Measurements from ENCODE around the gene ARHGEF28. TPM values are rescaled to one million over a fixed set of nuclear protein-coding genes. Genes with fewer than 3 reads are reported as not detected.

ARHGEF28 gene
- polyA plus RNA-seq, 1 donor from 2014 or later, result not detected

DNA sequence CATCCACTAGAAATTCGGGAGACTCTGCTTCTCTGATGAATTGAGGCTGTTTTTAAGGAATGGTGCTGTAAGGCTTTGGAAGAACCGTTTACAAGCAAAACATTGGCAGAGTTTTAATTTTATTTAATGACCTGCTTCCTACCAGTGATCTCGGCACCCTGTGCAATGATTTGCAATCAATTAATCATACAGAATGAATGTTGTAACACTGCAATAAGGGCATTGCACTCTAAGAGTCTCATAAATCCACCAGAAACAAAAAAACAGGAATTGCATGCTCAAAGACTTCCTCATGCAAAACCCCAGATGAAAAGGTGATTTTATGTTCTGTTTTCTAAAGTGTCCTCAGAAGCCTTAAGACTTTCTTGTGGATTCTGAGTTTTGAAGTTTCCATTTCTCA is 295.7 kb downstream of the ARHGEF28 start:
- no peaks in the 10 kb centered on the region for H3K9me3 ChIP-seq (ENCODE audit: low read length)
- TF ChIP-seq, protein P1, sequence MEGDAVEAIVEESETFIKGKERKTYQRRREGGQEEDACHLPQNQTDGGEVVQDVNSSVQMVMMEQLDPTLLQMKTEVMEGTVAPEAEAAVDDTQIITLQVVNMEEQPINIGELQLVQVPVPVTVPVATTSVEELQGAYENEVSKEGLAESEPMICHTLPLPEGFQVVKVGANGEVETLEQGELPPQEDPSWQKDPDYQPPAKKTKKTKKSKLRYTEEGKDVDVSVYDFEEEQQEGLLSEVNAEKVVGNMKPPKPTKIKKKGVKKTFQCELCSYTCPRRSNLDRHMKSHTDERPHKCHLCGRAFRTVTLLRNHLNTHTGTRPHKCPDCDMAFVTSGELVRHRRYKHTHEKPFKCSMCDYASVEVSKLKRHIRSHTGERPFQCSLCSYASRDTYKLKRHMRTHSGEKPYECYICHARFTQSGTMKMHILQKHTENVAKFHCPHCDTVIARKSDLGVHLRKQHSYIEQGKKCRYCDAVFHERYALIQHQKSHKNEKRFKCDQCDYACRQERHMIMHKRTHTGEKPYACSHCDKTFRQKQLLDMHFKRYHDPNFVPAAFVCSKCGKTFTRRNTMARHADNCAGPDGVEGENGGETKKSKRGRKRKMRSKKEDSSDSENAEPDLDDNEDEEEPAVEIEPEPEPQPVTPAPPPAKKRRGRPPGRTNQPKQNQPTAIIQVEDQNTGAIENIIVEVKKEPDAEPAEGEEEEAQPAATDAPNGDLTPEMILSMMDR (IDR thresholded peaks at IDR 0.05; ENCODE audit: poor library complexity, severe bottlenecking), result no peak
- no peaks in the 10 kb centered on the region for H3K36me3 ChIP-seq (ENCODE audit: insufficient read depth, low read length)
- no peaks in the 10 kb centered on the region for H3K27me3 ChIP-seq (ENCODE audit: insufficient read depth, low read depth, low read length)
- H4K20me1 ChIP-seq (ENCODE audit: insufficient read depth), result no peaks in the 10 kb centered on the region
- H3K27ac ChIP-seq (ENCODE audit: low read length), result no peak overlapping the region
- no peak overlapping the region for H3K9ac ChIP-seq (ENCODE audit: low read length)
- H3K79me2 ChIP-seq (replicated peaks; ENCODE audit: insufficient read depth, low read length), result no peaks in the 10 kb centered on the region
- no peak overlapping the region for H3K4me2 ChIP-seq (ENCODE audit: low read length)
- H3K4me3 ChIP-seq (ENCODE audit: low read length), result no peak overlapping the region
- no peak overlapping the region for H2AFZ ChIP-seq (ENCODE audit: low read depth, low read length)
- no peaks in the 10 kb centered on the region for H3K9me2 ChIP-seq (ENCODE audit: insufficient read depth, low read length)
- H3F3A ChIP-seq (ENCODE audit: insufficient read depth, low read length, poor library complexity, severe bottlenecking), result no peaks in the 10 kb centered on the region

- no peaks in the 10 kb centered on the region for H3K9me3 ChIP-seq (ENCODE audit: low read length)
- TF ChIP-seq EZH2 (IDR thresholded peaks at IDR 0.05; ENCODE audit: borderline replicate concordance, insufficient read depth, low read length, poor library complexity, severe bottlenecking), result no peak
- TF ChIP-seq, protein P1 (IDR thresholded peaks at IDR 0.05; ENCODE audit: poor library complexity, severe bottlenecking), result no peak
- H3K4me2 ChIP-seq (ENCODE audit: low read length), result no peak overlapping the region
- no peak overlapping the region for H3K4me3 ChIP-seq (ENCODE audit: low read length)
- no peaks in the 10 kb centered on the region for H3K9me2 ChIP-seq (ENCODE audit: insufficient read depth, low read length)
- no peaks in the 10 kb centered on the region for H3K36me3 ChIP-seq (ENCODE audit: insufficient read depth, low read length)
- H3K27ac ChIP-seq (ENCODE audit: low read length), result no peak overlapping the region
- no peaks in the 10 kb centered on the region for H3F3A ChIP-seq (ENCODE audit: insufficient read depth, low read length, poor library complexity, severe bottlenecking)
- no peak overlapping the region for H3K9ac ChIP-seq (ENCODE audit: low read length)
- H4K20me1 ChIP-seq (ENCODE audit: insufficient read depth), result no peaks in the 10 kb centered on the region
- no peaks in the 10 kb centered on the region for H3K27me3 ChIP-seq (ENCODE audit: insufficient read depth, low read depth, low read length)
- H2AFZ ChIP-seq (ENCODE audit: low read depth, low read length), result no peak overlapping the region
- H3K79me2 ChIP-seq (replicated peaks; ENCODE audit: insufficient read depth, low read length), result no peaks in the 10 kb centered on the region
Observed at GRCh38 chr5:73922224-73922623, 296.2 kb downstream of the ARHGEF28 start.

GRCh38 chr5:73922875-73923557 is 297.0 kb downstream of the ARHGEF28 start:
- TF ChIP-seq EP300 (conservative IDR thresholded peaks at IDR 0.05; ENCODE audit: poor library complexity, severe bottlenecking), result no peak
- TF ChIP-seq RAD21 (conservative IDR thresholded peaks at IDR 0.05), result no peak
- no peak for TF ChIP-seq SMC3 (conservative IDR thresholded peaks at IDR 0.05; ENCODE audit: poor library complexity)
- no peak for TF ChIP-seq POLR2AphosphoS5 (IDR thresholded peaks at IDR 0.05)
- TF ChIP-seq, protein P1 (IDR thresholded peaks at IDR 0.05; ENCODE audit: poor library complexity, severe bottlenecking), result no peak
- no peak for TF ChIP-seq TAF1 (IDR thresholded peaks at IDR 0.05; ENCODE audit: low read depth)
- TF ChIP-seq MXI1 (conservative IDR thresholded peaks at IDR 0.05; ENCODE audit: poor library complexity, severe bottlenecking), result no peak
- TF ChIP-seq EZH2 (IDR thresholded peaks at IDR 0.05; ENCODE audit: borderline replicate concordance, insufficient read depth, low read length, poor library complexity, severe bottlenecking), result no peak
- no peak for TF ChIP-seq REST (IDR thresholded peaks at IDR 0.05; ENCODE audit: borderline replicate concordance)
- H3K9me2 ChIP-seq (ENCODE audit: insufficient read depth, low read length), result no peaks in the 10 kb centered on the region
- H3K79me2 ChIP-seq (replicated peaks; ENCODE audit: insufficient read depth, low read length), result no peaks in the 10 kb centered on the region
- H3K9ac ChIP-seq (ENCODE audit: low read length), result no peak overlapping the region
- no peak overlapping the region for H2AFZ ChIP-seq (ENCODE audit: low read depth, low read length)
- H3F3A ChIP-seq (ENCODE audit: insufficient read depth, low read length, poor library complexity, severe bottlenecking), result no peaks in the 10 kb centered on the region
- no peaks in the 10 kb centered on the region for H3K36me3 ChIP-seq (ENCODE audit: insufficient read depth, low read length)
- H3K9me3 ChIP-seq (ENCODE audit: low read length), result no peaks in the 10 kb centered on the region
- no peak overlapping the region for H3K4me2 ChIP-seq (ENCODE audit: low read length)
- H3K27ac ChIP-seq (ENCODE audit: low read length), result no peak overlapping the region
- H4K20me1 ChIP-seq (ENCODE audit: insufficient read depth), result no peaks in the 10 kb centered on the region
- H3K27me3 ChIP-seq (ENCODE audit: insufficient read depth, low read depth, low read length), result no peaks in the 10 kb centered on the region
- H3K4me3 ChIP-seq (ENCODE audit: low read length), result no peak overlapping the region

Data from neural cell (in vitro differentiated cells).